Measurements from ENCODE around the gene STX3. TPM values are rescaled to one million over a fixed set of nuclear protein-coding genes. Genes with fewer than 3 reads are reported as not detected.
"Not testable (repeated sequence)": the region's sequence is repeated elsewhere in the genome, so short reads cannot be mapped to it uniquely, and the experiment has no call there.

Gene STX3
- total RNA-seq, 1 donor from 2014 or later = 86.3 TPM

DNA sequence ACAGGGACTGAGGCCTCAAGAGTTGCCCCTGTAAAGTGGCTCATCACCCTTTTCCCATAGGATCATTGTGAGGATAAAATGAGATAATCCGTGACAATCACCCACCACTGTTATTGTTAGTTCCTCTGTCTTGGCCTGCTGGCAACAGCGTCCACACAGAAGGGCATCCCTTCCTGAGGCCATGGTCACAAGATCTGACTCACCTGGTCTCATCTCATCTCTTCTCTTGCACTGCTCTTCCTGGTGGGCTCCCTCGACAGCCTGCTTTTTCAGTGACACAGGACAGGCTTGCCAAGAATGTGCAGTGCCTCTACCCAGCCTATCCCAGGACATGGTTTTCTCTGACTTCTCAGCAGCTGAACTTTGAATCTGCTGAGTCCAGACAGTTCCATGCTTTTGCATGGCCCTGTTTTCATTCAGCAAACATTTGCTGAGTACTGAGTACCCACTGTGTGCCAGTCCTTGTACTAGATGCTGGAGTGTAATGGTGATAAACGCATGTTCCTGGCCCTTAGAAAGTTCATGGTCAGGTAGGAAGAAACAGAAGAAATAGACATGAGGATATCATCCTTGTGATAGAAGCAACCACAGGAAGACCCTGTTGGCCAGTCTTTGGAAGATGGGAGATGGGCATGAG, 3.3 kb downstream of the STX3 start:
- DNase-seq (ENCODE audit: low read depth in 2 of 2) = no peak

DNA sequence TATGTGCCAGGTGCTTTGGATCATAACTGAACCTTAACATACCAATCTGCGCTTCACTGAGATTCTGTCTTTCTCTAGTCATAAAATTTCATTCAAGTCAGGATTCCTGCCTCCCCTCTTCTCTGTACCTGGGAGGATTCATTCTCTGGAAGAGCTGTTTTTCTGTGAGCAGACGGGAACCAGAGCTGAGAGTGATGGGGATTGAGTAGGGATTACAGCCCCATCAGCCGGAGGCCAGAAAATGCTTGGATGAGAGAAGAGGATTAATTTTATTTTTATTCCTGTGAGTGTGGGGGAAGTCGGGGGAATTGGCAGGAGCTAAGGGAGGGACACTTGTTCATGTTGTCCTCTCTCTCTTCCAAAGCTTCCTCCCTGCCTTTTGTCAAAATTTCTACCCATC, 4.7 kb downstream of the STX3 start:
- no peak for DNase-seq (ENCODE audit: low read depth in 2 of 2)

DNA sequence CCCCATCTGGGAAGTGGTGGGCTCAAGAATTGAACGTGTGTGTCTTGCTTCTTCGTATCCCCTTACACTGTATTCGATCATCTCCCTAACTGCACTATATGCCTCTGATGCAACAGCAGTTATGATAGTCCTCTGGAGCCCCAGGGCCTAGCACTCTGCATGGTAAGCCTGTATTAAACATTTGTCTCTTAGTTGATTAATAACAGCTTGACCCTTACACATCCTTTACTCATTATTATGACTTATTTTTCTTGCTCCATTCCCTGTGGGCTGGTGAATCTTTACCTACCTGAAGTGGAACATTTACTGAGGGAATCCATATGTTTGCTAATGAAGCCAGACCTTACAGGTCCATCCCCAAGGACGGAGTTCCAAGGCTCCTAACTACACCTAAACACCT, 5.6 kb downstream of the STX3 start:
- DNase-seq (ENCODE audit: low read depth in 2 of 2) = no peak

DNA sequence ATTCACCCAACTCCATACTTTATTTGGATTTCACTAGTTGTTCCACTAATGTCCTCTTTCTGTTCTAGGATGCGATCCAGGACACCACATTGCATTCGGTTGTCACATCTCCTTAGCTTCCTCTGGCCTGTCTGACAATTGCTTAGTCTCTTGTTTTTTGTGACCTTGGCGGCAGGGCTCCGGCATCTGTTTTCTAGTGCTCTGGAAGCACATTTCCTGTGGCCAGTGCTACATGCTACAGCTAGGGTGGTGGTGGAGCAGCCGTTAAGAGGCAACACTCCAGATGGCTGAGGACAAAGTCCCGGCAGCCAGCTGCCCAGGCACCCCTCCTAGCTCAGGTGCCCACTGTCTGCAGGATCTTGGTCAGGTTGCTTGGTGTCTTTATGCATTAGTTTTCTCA, 6.8 kb downstream of the STX3 start:
- no peak for DNase-seq (ENCODE audit: low read depth in 2 of 2)

DNA sequence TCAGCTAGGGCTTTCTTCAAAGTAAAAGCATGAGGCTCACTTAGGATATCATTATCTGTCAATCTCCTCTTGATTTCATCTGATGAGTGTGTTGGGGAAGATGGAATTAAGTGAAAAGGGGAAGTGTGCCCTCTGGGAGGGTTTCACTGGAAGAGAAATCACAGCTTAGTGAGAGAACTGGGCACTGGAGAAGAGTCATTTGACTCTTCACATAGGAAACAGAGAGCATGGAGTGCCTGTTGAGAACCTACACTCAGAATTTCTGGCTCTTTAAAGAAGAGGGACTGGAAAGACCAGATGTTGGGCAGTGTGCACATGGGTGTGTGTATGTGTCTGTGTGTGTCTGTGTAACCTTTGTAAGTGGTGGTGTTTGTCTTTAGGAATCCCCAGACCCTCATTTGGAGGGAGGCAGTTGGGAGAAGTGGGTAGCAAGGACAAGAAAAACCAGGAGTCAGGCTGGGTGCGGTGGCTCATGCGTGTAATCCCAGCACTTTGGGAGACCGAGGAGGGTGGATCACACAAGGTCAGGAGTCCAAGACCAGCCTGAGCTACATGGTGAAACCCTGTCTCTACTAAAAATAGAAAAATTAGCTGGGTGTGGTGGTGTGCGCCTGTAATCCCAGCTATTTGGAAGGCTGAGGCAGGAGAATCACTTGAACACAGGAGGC, 10.0 kb downstream of the STX3 start:
- DNase-seq (ENCODE audit: low read depth in 2 of 2) = no peak

DNA sequence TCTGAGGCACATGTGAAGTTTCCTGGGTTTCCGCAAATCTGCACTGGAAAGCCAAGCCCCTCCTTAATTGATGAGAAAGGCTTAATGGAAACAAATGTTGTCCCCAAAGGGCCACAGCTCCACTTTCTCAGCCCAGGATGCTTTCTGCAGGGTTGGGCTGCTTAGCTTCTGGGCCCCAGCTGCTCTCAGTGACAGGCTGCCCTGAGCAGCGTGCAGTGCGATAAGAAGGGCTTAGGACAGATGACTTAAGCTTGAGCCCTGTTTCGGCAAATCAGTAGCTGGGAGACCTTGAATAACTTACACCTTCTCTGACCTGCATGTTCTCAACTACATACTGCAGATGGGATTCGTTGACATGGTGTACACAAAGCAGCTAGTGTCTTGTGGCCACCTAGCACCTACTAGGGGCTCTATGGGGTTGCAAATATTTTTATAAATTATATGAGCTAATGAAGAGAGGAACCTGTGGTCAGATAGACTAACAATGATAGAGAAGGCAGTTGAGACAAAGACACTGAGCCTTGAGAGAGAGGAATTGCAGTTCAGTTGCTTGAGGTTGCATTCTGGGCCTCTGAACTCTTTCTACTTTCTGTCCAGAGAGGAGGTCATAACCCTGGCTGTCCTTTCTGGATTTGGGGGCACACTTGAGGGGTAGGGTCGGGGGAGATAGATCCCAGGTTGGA, 11.5 kb downstream of the STX3 start:
- no peak for DNase-seq (ENCODE audit: low read depth in 2 of 2)

DNA sequence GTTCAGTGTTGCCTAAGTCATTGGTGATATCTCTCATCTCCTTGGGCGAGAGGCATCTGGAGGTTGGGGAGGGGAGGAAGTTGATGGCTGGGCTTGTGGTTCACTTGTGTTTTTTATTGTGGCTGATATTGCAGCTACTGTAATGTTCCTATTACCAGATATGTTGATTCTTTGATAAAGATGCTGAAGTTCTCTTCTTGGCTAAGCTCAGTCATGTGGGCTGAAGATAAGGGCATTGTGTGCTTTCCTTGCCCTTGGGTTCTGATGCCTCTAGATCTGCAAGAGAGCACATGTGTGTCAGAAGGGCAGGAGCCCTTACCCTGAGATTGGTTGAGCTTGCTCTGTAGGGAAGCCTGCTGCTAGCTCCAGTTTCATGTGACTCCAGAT, 12.0 kb downstream of the STX3 start:
- DNase-seq (ENCODE audit: low read depth in 2 of 2) = no peak

DNA sequence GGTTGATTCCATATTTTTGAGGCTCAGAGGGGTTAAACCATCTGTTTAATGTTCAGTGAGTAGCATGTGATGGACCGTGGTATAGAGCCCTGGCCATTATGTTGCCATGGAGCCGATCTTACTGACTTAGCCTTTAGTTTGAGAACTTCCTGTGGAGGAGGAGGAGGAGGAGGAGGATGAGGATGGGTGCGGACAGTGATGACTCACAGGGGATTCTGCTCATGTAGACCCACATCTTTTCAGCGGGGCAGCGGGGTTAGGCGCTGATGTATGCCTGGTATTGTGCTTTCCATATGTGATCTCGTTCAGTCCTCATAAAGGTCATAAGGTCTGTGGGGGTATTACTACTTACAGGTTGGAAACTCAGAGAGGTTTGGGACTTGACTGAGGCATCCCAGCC, 13.9 kb downstream of the STX3 start:
- DNase-seq (ENCODE audit: low read depth in 2 of 2) = peak in 1 of 2 donors; percentile 70

DNA sequence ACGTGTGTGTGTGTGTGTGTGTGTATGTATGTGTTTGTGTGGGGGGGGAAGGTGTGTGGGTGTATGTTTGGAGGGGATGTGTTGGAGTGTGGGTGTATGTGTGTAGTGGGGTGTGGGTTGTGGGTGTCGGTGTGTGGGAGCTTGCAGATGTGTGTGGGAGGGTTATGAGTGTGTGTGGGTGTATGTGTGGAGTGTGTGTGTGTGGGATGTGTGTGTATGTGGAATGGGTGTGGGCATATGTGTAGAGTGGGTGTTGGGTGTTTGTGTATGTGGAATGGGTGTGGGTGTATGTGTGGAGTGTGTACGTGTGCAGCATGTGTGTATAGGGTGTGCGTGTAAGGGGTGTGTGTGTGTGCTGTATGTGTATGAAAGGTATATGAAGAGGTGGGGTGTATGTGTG, 14.7 kb downstream of the STX3 start:
- no peak for DNase-seq (ENCODE audit: low read depth in 2 of 2)

DNA sequence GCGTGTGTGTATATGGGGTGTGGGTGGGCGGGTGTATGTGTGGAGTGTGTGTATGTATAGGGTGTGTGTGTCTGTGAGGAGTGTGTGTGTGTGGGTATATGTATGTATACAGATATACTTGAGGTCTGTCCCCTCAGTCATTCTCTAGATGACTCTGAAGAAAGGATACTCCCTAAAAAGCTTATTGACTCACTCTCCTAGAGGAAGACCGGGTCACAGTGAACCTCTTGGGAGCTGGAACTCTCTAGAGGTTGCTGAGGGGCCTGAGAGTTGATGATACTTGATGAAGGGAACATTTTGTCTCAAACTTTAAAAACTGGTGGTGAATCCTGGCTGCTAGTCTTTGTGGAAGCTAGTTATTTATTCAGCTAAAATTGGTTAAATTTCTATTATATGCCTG, 15.1 kb downstream of the STX3 start:
- peak in 1 of 2 donors; percentile 53 for DNase-seq (ENCODE audit: low read depth in 2 of 2)

DNA sequence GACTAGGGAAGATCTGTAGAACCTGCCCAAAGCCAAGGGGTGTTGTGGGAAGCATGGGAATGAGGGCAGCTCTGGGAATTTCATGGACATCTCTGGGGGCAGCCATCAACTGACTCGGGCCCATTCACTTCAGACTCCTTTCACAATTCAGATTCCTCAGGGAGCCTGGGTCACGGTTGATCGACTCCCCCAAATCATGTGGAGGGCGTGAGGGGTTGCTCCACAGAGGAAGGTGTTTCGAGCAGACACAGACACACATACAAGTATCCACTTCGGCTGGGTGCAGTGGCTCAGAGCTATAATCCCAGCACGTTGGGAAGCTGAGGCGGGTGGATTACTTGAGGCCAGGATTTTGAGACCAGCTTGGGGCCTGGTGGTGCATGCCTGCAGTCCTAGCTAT, 15.7 kb downstream of the STX3 start:
- no peak for DNase-seq (ENCODE audit: low read depth in 2 of 2)

DNA sequence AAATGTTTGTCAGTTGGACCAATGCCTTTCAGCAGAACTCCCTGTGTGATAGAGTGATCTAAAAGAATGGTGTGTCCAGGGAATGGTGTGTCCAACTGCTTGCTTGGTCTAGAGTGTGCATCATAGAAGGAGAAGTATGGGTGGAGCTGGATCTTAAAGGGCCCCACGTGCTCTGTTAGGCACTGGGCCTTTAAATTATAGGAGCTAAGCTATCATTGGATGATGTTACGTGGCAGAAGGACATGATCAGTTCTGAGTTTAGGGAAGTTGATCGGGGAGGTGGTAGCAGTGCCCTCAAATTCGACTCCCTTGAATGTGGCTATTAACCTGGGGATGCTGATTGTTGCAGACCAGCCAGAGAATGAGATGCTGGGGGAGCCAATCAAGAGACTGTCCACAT, 16.4 kb downstream of the STX3 start:
- no peak for DNase-seq (ENCODE audit: low read depth in 2 of 2)

DNA sequence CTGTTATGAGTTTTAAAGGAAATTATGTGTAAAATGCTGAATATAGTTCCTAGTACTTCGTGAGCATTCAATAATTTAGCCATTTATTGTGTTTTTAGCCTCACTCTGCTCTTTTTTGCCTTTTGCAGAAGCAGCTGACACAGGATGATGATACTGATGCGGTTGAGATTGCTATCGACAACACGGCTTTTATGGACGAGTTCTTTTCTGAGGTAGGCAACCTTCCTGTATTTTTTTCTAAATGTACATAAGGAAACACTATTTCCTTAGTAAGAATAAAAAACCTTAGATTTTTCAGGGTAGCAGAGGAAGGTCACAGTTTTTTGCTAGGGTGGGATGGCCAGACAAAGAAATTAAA, 17.9 kb downstream of the STX3 start:
- DNase-seq (ENCODE audit: low read depth in 2 of 2) = no peak

DNA sequence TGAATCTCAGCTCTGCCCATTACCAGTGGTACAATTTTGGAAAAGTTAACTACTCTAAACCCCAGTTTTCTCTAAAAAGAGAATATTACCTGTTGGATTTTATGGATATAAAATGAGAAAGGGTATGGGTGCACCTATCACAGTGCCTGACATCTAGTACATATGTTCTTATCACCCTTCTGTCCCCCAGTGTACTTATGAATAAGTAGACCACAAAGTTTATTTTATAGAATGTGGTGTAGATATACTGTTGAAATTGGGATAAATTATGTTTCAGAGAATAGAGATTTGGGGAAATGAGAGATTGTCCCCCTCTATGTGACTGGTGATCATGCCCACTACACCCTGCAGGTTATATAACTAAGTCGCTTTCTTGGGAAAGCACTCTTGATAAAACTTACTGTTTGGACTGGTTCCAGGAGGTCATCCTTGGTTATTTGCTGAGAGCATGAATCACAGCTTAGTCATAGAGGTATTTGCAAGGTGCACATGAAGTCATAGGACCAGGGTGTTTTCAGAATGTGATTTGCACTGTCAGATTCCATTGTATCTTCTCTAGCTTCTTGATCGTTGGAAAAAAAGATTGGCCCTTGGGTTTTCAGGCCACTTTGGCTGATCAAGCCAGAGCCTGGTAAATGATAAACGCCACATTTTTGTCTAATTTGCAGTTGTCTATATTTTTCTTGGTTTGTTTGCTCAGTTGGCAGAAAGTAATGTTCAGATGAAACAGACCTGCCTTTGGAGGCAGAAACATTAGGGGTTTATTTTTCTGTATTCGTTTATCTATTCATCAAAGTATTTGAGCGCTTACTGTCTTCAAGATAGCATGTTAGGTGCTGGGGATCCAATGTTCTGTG, 21.3 kb downstream of the STX3 start:
- DNase-seq (ENCODE audit: low read depth in 2 of 2) = peak; percentile 23 to 93

DNA sequence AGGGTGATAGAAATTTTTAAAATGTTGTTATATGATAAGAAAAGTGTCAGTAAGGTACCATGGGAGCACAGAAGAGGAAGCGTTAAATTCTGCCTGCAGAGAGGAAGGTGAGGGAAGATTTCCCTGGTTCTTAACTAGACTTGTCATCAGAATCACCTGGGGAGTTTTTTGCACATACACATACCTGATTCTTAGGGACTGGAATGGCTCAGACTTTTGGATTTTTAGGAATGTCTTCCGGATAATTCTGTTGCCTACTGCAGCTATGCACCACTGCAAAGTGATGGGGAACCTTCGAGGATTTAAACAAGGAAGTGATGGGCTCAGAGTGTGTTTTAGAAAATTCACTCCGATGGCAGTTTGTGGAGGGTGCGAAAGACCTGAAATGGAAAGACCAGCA, 21.9 kb downstream of the STX3 start:
- no peak for DNase-seq (ENCODE audit: low read depth in 2 of 2)

DNA sequence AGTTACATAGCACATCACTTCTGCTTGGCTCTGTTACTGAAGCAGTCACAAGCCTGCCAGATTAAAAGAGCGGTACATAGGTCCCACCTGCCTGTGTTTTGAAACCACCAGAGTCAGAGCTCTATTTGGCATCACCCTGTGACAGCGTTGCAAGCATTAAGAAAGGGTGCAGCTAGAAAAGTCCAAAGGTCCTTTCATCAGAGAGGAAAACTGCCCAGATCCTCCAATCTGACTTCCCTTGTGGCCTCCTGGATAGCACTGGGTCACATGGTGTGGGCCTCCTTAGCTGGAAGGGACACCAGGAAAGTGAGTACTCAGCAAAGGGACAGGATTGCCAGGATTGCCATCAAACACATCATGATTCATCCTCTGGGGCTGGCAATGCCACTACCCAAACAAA, 22.9 kb downstream of the STX3 start:
- no peak for DNase-seq (ENCODE audit: low read depth in 2 of 2)

DNA sequence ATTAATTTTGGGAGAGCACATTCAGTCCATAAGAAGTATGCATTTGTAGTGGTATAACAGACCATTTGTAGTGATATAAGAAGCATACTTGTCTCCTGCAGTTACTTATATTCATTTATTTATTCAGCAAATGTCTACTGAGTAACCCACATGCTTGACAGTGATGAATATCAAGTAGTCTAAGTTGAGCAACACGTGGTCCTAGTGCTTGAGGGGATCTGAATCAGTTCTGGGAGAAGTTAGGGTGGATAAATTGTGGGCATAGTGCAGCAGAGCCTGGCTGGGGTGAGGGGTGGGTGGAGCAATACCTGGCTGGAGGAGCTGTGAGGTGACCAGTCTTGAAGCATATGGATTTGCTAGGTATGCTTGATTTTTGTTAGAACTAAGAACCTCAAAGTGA, 24.3 kb downstream of the STX3 start:
- DNase-seq (ENCODE audit: low read depth in 2 of 2) = no peak

DNA sequence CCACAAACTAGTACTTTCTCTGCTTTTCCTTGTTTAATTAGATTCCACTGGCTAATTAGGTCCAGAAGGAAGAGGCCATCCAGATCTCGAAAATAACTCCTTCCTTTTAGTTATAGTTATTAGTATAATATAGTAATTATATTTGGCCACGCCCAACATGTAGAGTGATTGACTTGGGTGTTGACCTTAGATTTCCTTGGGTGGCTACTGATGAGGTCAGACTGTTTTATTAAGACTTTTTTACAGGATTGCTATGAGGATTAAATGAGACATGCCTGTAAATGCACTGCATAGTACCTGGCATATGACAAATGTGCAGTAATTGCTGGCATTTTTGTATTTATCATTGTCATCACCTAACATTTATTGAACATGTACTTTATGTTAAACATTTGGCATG, 26.9 kb downstream of the STX3 start:
- no peak for DNase-seq (ENCODE audit: low read depth in 2 of 2)

DNA sequence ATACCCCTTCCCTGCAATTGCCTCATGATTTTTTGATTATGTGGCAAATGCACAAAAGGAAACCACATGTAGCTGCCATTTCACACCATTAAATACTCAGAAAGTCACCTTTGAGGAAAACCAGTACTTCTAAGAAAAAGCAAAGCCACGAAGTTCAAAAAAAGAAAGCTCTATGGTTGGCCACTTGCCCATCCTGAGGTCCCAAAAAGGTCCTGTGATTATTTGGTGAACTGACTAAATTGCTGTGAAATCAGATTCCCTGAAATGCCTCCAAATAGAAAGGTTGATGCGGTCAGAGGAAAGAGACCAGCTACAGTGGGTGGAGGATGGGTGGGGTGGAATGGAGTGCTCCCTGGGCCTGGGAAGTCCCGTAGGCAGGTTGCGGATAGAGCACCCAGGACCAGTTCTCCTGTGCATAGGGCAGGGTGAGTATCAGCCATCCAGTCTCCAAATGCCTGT, 28.5 kb downstream of the STX3 start:
- DNase-seq (ENCODE audit: low read depth in 2 of 2) = no peak

DNA sequence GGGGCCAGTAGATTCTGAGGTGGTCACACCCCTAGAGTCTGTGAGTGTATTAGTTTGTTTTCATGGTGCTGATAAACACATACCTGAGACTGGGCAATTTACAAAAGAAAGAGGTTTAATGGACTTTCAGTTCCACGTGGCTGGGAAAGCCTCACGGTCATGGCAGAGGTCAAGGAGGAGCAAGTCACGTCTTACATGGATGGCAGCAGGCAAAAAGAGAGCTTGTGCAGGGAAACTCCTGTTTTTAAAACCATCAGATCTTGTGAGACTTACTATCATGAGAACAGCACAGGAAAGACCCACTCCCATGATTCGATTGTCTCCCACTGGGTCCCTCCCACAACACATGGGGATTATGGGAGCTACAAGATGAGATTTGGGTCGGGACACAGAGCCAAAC, 29.3 kb downstream of the STX3 start:
- not testable (repeated sequence) for DNase-seq (ENCODE audit: low read depth in 2 of 2)

DNA sequence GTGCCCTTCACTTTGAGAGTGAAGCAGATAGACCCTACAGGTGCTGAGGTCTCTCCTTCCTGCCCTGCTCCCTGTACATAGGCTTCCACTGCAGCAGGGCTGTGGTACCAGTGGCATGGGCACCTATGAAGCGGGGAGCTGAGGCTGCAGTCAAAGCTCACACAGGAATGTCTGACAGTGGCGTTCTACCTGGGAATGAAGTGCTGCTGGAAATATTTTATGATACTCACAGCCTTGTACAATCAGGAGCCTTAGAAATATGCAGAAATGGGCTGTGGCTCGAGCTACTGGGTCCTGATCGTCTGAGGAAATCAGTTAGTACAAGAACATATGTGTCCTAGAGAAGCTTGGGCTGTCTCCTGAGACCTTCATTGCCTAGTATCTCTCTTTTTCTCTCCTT, 30.6 kb downstream of the STX3 start:
- no peak for DNase-seq (ENCODE audit: low read depth in 2 of 2)

DNA sequence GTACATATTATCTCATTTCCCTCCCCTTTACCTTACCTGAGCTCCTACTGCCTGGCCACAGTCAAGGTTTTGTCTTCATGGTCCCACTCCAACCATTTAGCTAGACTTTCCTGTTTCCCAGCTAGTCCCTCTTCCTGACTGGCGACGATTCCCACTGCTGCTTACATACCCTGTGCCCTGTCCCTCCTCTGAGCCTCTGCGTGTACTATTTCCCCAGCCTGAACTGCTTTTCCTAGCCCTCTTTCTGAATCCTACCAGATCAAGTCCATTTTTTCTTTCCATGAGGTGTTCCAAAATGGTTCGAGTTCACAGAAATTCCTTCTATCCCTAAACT, 32.0 kb downstream of the STX3 start:
- no peak for DNase-seq (ENCODE audit: low read depth in 2 of 2)
